ENCODE data around the gene LRP4.

GRCh38 chr11:46889689-46890475 lies 28.5 kb downstream of the LRP4 start:
- TF ChIP-seq CTCF (IDR thresholded peaks at IDR 0.05; ENCODE audit: extremely low read depth in 1 of 2, insufficient read depth in 1 of 2, low read depth in 1 of 2, low read length in 2 of 2) (peak; percentile 75 to 81), POLR2A (IDR thresholded peaks at IDR 0.05; ENCODE audit: low read depth, low read length) (no peak), POLR2AphosphoS5 (IDR thresholded peaks at IDR 0.05; ENCODE audit: insufficient read depth, low read depth, low read length) (no peak), MYC (IDR thresholded peaks at IDR 0.05; ENCODE audit: low read depth, low read length) (no peak), JUN (IDR thresholded peaks at IDR 0.05; ENCODE audit: borderline replicate concordance, insufficient read depth, insufficient read length, low read depth) (no peak)
- TF ChIP-seq, protein P1, sequence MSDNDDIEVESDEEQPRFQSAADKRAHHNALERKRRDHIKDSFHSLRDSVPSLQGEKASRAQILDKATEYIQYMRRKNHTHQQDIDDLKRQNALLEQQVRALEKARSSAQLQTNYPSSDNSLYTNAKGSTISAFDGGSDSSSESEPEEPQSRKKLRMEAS (IDR thresholded peaks at IDR 0.05; ENCODE audit: insufficient read depth, insufficient read length), result no peak
